Liver (tissue), 9 donors: ENCODE data around the gene PARP2. TPM values are rescaled to one million over a fixed set of nuclear protein-coding genes. Genes with fewer than 3 reads are reported as not detected.
A peak's percentile ranks its signal among the peaks of the same experiment; 100 is the strongest.

Experiments used
- DNase-seq: peaks from one replicate; pipeline ENCODE4 v3.0.0-alpha.2; 2017; ENCODE audit warnings: low spot score
- H3K27ac ChIP-seq, 2 donors: one replicate each; pipeline ENCODE4 v1.7.0; 2013; ENCODE audit warnings: inconsistent platforms in 2 of 2, low read length in 2 of 2, control low read depth in 1 of 2, low read depth in 1 of 2, mild to moderate bottlenecking in 1 of 2
- H3K27me3 ChIP-seq, 4 donors: one replicate each; pipeline versions ENCODE4 v1.6.1 to v1.7.0; 2013; ENCODE audit warnings: low read length in 3 of 4, inconsistent platforms in 1 of 4, mild to moderate bottlenecking in 1 of 4, moderate library complexity in 1 of 4; ENCODE audit not compliant: control insufficient read depth in 4 of 4, insufficient read depth in 4 of 4
- H3K36me3 ChIP-seq, 4 donors: one replicate each; pipeline versions ENCODE4 v1.6.1 to v1.7.0; 2013; ENCODE audit warnings: low read length in 3 of 4, mild to moderate bottlenecking in 3 of 4, low read depth in 1 of 4, moderate library complexity in 1 of 4; ENCODE audit not compliant: control insufficient read depth in 4 of 4, insufficient read depth in 3 of 4
- H3K4me1 ChIP-seq, 4 donors: one replicate each; pipeline versions ENCODE4 v1.6.1 to v1.7.0; 2013; ENCODE audit warnings: low read length in 3 of 4, mild to moderate bottlenecking in 3 of 4, moderate library complexity in 1 of 4; ENCODE audit not compliant: control insufficient read depth in 4 of 4, insufficient read depth in 4 of 4
- H3K4me3 ChIP-seq, 3 donors: one replicate each; pipeline versions ENCODE4 v1.6.1 to v1.7.0; 2013; ENCODE audit warnings: low read length in 3 of 3, control low read depth in 1 of 3, low read depth in 1 of 3, mild to moderate bottlenecking in 1 of 3
- H3K9ac ChIP-seq, 2 donors: one replicate each; pipeline ENCODE4 v1.7.0; 2013; ENCODE audit warnings: low read length in 2 of 2, mild to moderate bottlenecking in 2 of 2, moderate library complexity in 2 of 2, control low read depth in 1 of 2, low read depth in 1 of 2
- H3K9me3 ChIP-seq, 4 donors: one replicate each; pipeline versions ENCODE4 v1.6.1 to v1.7.0; 2013; ENCODE audit warnings: low read length in 3 of 4; ENCODE audit not compliant: control insufficient read depth in 4 of 4
- CTCF ChIP-seq: fragments of 150-350 bp; IDR thresholded peaks from 2 replicates; pipeline ENCODE4 v1.5.1; 2017; ENCODE audit warnings: improper control_type of control experiment, low read depth, low read length; ENCODE audit not compliant: missing input control
- EGR1 ChIP-seq, 2 donors: IDR thresholded peaks; 2 replicates each; pipeline ENCODE4 v1.6.1; 2016 to 2018; ENCODE audit warnings: antibody characterized with exemption in 2 of 2, low read depth in 2 of 2
- FOXA1 ChIP-seq: IDR thresholded peaks from 2 replicates; pipeline ENCODE4 v1.6.1; 2016; ENCODE audit warnings: antibody characterized with exemption
- FOXA2 ChIP-seq: IDR thresholded peaks from 2 replicates; pipeline ENCODE4 v1.6.1; 2016; ENCODE audit warnings: antibody characterized with exemption
- GABPA ChIP-seq, 2 donors: IDR thresholded peaks in 1 of 2; conservative IDR thresholded peaks in 1 of 2; 2 replicates each; pipeline ENCODE4 v1.6.1; 2016; ENCODE audit warnings: antibody characterized with exemption in 2 of 2, mild to moderate bottlenecking in 1 of 2, moderate library complexity in 1 of 2
- HNF4G ChIP-seq: IDR thresholded peaks from 2 replicates; pipeline ENCODE4 v1.6.1; 2016; ENCODE audit warnings: antibody characterized with exemption
- JUND ChIP-seq, 2 donors: IDR thresholded peaks; 2 replicates each; pipeline ENCODE4 v1.6.1; 2016; ENCODE audit warnings: antibody characterized with exemption in 2 of 2
- NR2F2 ChIP-seq: IDR thresholded peaks from 2 replicates; pipeline ENCODE4 v1.6.1; 2016; ENCODE audit warnings: antibody characterized with exemption
- RAD21 ChIP-seq, 2 donors: IDR thresholded peaks; 2 replicates each; pipeline ENCODE4 v1.6.1; 2016; ENCODE audit warnings: antibody characterized with exemption in 2 of 2, mild to moderate bottlenecking in 2 of 2
- RXRA ChIP-seq, 2 donors: IDR thresholded peaks; 2 replicates each; pipeline ENCODE4 v1.6.1; 2017 to 2018; ENCODE audit warnings: antibody characterized with exemption in 2 of 2, mild to moderate bottlenecking in 1 of 2
- SP1 ChIP-seq: IDR thresholded peaks from 2 replicates; pipeline ENCODE4 v1.6.1; 2018; ENCODE audit warnings: antibody characterized with exemption, mild to moderate bottlenecking
- TAF1 ChIP-seq: conservative IDR thresholded peaks from 2 replicates; pipeline ENCODE4 v1.6.1; 2016; ENCODE audit warnings: antibody characterized with exemption, mild to moderate bottlenecking
- ZBTB33 ChIP-seq: IDR thresholded peaks from 2 replicates; pipeline ENCODE4 v1.6.1; 2016; ENCODE audit warnings: antibody characterized with exemption
- WGBS: extraction: QIAGEN DNeasy Blood & Tissue Kit; methylation state at CpG from one replicate; pipeline ENCODE4 v1.1.7; 2013; 5-methylcytosine and 5-hydroxymethylcytosine counted together
- polyA plus RNA-seq, 2 donors: library from polyadenylated mRNA; stranded (reverse) in 1 of 2; unstranded in 1 of 2; fragments of 200-250 nt in 1 of 2; fragments of >200 nt in 1 of 2; fragmentation: Nextera tagmentation in 1 of 2; extraction: Ambion mirVana in 1 of 2; gene quantifications; one replicate each; pipeline versions ENCODE4 v1.2.1 to v1.2.3, GENCODE V29; 2013 to 2015
- total RNA-seq, 2 donors: library from RNA; depleted of rRNA; stranded (reverse); fragments of >200 nt; gene quantifications; one replicate each; pipeline ENCODE4 v1.2.3, GENCODE V29; 2014
- TF ChIP-seq, protein P1 (sequence below): IDR thresholded peaks from 2 replicates; pipeline ENCODE4 v1.6.1; 2016; ENCODE audit warnings: antibody characterized with exemption, mild to moderate bottlenecking
- TF ChIP-seq, protein P2 (sequence below): IDR thresholded peaks from 2 replicates; pipeline ENCODE4 v1.6.1; 2016; ENCODE audit warnings: antibody characterized with exemption
- TF ChIP-seq, protein P3 (sequence below): IDR thresholded peaks from 2 replicates; pipeline ENCODE4 v1.6.1; 2016; ENCODE audit warnings: antibody characterized with exemption
- donor health status: healthy.
- donor health status: healthy.
- donor health status: healthy.
- donor health status: healthy.
- donor health status: healthy.

PARP2 gene
- total and polyA plus RNA-seq, 4 donors, result 5.6 to 13.3 (median 7.2) TPM

GRCh38 chr14:20347747-20348146 lies 4.3 kb downstream of the PARP2 start (continued):
- no peak for TF ChIP-seq ZBTB33
- no peak for TF ChIP-seq EGR1 (IDR thresholded peaks at IDR 0.05; ENCODE audit: low read depth in 2 of 2)
- TF ChIP-seq TAF1, result no peak

- Histone ChIP-seq H3K36me3 (peaks cover 12 to 58% (median 40%) of the 10 kb centered on the region in 4 donors), H3K9me3 (no peaks in the 10 kb centered on the region), H3K4me3 (no peak overlapping the region), H3K27ac (no peak overlapping the region), H3K9ac (no peak overlapping the region), H3K27me3 (no peaks in the 10 kb centered on the region), H3K4me1 (no peaks in the 10 kb centered on the region)
- DNase-seq, result no peak
- TF ChIP-seq, protein P1, sequence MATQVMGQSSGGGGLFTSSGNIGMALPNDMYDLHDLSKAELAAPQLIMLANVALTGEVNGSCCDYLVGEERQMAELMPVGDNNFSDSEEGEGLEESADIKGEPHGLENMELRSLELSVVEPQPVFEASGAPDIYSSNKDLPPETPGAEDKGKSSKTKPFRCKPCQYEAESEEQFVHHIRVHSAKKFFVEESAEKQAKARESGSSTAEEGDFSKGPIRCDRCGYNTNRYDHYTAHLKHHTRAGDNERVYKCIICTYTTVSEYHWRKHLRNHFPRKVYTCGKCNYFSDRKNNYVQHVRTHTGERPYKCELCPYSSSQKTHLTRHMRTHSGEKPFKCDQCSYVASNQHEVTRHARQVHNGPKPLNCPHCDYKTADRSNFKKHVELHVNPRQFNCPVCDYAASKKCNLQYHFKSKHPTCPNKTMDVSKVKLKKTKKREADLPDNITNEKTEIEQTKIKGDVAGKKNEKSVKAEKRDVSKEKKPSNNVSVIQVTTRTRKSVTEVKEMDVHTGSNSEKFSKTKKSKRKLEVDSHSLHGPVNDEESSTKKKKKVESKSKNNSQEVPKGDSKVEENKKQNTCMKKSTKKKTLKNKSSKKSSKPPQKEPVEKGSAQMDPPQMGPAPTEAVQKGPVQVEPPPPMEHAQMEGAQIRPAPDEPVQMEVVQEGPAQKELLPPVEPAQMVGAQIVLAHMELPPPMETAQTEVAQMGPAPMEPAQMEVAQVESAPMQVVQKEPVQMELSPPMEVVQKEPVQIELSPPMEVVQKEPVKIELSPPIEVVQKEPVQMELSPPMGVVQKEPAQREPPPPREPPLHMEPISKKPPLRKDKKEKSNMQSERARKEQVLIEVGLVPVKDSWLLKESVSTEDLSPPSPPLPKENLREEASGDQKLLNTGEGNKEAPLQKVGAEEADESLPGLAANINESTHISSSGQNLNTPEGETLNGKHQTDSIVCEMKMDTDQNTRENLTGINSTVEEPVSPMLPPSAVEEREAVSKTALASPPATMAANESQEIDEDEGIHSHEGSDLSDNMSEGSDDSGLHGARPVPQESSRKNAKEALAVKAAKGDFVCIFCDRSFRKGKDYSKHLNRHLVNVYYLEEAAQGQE, result no peak
- no peak for TF ChIP-seq HNF4G
- TF ChIP-seq, protein P2, sequence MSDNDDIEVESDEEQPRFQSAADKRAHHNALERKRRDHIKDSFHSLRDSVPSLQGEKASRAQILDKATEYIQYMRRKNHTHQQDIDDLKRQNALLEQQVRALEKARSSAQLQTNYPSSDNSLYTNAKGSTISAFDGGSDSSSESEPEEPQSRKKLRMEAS, result no peak
- TF ChIP-seq ZBTB33, result no peak
- no peak for TF ChIP-seq JUND (IDR thresholded peaks at IDR 0.05)
- no peak for TF ChIP-seq FOXA1
- TF ChIP-seq GABPA (IDR thresholded peaks at IDR 0.05 in 1 of 2, conservative IDR thresholded peaks at IDR 0.05 in 1 of 2), result no peak
- no peak for TF ChIP-seq SP1
- TF ChIP-seq, protein P3, sequence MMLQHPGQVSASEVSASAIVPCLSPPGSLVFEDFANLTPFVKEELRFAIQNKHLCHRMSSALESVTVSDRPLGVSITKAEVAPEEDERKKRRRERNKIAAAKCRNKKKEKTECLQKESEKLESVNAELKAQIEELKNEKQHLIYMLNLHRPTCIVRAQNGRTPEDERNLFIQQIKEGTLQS, result no peak
- 94% methylated on average over 2 of the region's 2 CpGs for WGBS
Observed at GRCh38 chr14:20350282-20350681, 6.8 kb downstream of the PARP2 start.

DNA sequence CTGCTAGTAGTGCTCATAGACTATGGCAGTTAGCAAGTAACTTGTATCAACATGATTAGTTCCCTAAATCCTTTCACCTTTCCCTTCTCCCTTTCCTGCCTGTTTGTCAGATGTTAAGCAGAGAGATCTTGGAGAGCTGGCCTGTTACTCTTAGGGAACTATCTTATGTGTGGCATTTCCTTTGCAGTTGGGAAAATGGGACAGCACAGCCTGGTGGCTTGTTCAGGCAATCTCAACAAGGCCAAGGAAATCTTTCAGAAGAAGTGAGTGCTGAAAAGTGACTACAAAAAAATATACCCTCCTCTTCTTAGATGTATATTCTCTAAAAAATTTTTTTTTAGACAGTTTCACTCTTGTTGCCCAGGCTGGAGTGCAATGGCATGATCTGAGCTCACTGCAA lies 7.4 kb downstream of the PARP2 start:
- Histone ChIP-seq H3K27me3 (no peaks in the 10 kb centered on the region), H3K4me1 (no peaks in the 10 kb centered on the region), H3K9ac (no peak overlapping the region), H3K27ac (no peak overlapping the region), H3K9me3 (no peaks in the 10 kb centered on the region), H3K4me3 (no peak overlapping the region), H3K36me3 (peaks cover 12 to 63% (median 38%) of the 10 kb centered on the region in 4 donors)
- TF ChIP-seq ZBTB33 (no peak), RAD21 (IDR thresholded peaks at IDR 0.05) (peak; percentile 54 to 75), FOXA1 (no peak), NR2F2 (no peak), RXRA (IDR thresholded peaks at IDR 0.05) (no peak), FOXA2 (no peak), CTCF (peak; percentile 33)
- TF ChIP-seq, protein P3, result no peak
- no peak for DNase-seq
